DLD1 (cell line): ENCODE results near the gene VENTX.

Experiments
- in situ Hi-C: cut with HindIII; loops from 2 replicates; pipeline ENCODE4 v1.10.0; 2017; ENCODE audit warnings: low sequenced_read_pairs

VENTX gene

DNA sequence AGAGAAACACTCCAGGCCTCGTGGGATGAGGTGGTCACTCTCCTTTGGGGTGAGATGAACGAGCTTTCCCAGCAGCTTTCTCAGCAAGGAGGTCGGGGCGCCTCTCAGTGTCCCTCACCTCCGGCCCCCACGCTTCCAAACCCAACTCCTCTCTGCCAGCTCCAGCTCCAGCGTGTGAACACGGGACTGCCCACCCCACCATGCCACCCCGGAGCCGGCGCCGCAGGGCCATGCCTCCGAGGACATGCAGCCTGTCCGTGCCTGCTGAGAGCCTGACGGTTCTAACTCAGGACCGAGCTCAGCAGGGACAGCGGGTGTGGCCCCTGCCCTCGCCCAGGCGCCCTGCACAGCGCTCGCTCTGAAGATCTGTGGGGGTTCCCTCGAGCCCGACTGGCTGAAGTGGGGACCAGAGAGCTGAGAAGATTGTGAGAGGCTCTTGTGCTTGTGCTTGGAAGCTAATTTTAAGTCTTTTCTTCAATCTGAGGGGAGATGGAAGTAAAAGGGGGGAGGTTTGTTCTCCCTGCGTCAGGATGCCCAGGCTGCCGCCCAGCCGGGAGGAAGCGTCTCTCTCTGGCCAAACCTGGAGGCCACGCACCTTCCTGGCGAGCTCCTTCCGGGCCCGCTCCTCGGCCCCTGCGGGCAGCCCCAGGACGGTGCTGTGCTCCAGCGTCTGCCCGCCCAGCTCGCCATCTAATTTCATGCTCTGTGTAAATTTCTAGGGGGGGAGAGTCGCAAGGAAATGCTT lies 44.1 kb downstream of the VENTX start:
- in situ Hi-C loops, result no loop called here

DNA sequence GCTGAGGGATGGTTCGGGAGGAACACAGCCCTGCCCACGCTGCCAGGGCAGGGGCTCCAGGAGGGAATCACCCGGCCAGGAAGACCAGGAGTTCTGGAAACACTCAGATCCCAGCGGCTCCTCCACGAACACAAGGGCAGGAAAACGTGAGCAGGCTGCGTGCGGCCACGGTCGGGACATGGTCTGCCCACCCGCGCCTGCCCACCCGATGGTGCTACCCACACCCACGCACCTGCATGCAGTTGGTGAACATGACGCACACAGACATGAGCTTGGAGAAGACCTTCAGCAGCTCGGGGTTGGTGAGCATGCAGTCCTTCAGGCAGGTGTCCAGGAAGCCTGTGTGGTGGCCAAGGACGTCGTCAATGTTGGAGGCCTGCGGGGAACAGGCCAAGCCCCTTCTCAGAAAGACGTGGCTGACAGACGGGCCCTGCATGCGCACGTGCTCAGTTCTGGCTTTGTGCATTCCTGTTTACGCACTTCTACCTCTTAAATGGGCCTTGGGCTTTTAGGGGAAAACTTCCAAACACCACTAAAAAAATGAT lies 45.3 kb downstream of the VENTX start:
- in situ Hi-C loops, result no loop called here

DNA sequence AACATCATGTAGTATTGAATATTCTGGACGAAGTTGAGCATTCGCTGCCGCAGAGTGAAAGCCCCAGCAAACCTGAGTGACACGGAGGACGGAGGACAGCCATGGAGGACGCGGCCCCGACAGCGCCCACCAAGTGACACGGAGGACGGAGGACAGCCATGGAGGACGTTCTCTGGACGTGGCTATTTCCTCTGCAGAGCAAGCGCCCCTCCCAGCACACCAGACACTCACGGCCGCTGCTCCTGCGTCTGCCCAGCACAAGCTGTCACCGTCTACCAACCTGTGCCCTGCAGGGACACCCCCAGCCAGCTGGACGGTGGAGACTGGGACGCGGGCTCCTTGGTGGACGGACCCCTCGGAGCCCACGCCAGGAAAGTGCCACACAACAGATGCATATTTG lies 46.3 kb downstream of the VENTX start:
- in situ Hi-C loops, result no loop called here

DNA sequence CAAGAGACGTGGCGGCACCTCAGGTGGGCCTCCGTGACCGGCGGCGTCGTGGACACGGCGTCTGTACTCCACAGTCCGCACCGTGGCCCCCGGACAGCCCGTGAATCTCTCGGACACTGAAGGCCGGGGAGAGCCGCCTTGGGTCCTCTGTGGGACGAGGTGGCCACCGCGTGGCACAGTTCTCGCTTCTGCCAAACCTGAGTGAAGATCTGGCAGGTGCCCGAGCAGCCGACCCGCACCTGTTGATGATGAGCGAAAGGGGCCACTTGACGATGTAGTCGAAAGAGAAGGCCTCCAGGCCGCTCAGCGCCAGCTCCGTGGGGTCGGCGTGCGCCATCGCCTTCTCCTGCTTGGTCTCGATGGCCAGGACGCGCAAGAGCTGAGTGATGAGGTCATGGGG lies 47.6 kb downstream of the VENTX start:
- in situ Hi-C loops, result no loop called here

DNA sequence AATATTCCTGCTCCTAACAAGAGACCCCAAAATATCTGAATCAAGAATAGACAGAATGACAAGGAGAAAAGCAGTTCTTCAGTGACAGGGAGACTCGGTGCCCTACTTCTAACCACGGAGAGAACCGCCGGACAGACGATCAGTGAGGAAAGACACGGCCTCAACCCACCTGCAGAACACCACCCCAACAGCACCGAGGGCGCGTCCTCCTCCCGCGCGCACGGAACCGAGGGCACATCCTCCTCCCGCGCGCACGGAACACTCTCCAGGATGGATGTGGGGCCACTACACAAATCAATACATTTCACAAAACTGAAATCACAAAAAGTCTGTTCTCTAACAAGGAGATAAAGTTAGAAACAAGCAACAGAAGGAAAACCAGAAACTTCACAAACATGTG lies 48.7 kb downstream of the VENTX start:
- in situ Hi-C loops, result no loop called here

DNA sequence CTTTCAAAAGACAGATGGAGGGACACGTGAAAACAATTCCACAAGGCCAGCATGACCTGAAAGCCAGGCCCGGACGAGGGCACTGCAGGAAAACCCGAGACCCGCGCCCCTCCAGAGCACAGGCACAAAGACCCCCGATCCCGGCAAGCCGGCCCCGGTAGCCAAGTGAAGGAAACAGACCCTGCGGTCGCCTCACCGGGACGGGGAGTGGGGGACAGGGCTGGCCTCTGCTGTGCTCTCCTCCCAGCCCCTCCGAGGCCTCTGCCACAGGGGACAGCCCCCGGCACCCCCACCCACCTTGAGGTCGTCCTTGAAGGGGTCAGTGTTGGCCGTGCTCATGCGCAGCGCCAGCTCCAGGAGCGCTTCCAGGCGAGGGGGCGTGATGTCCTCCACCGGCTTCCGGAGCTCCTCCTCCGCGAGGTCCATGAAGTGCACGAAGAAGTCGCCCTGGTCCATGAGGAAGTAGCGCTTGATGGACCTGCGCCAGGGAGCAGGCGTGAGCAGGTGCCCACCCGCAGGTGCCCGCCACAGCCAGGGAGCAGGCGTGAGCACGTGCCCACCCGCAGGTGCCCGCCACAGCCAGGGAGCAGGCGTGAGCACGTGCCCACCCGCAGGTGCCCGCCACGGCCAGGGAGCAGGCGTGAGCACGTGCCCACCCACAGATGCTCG lies 50.3 kb downstream of the VENTX start:
- in situ Hi-C loops, result no loop called here

DNA sequence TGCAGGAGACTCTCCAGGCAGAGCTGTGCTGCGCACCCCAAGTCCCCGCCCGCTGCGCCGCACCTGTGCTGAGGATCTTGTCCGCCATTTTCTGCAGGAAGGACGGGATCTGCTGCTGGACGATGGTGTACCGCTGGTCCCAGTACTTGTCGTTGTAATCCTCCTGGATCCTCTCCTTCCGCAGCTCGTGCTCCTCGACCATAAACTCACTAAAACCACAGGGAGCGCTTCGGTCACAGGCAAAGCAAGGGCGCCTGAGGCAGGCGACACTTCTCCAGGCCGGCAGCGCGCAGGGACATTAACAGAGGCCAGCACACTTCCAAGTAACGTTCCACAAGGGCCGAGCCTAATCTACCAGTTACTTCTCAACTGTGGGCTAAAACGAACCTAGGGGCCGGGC lies 52.1 kb downstream of the VENTX start:
- in situ Hi-C loops, result no loop called here
